WERI-Rb-1 (cell line): ENCODE data around the gene CA4.
A peak's percentile ranks its signal among the peaks of the same experiment; 100 is the strongest.

ENCODE experiments used
- DNase-seq: peaks from one replicate; pipeline ENCODE4 v3.0.0-alpha.2; 2020
- H3K27ac ChIP-seq: fragments of 250-450 bp; sonication (Bioruptor Pico); 2 replicates; pipeline ENCODE4 v1.5.1; 2020; ENCODE audit warnings: mild to moderate bottlenecking, moderate library complexity
- H3K27me3 ChIP-seq: fragments of 250-450 bp; sonication (Bioruptor Pico); 2 replicates; pipeline ENCODE4 v1.5.1; 2021; ENCODE audit warnings: mild to moderate bottlenecking, low read depth, moderate library complexity; ENCODE audit not compliant: insufficient read depth, severe bottlenecking
- H3K36me3 ChIP-seq: fragments of 250-450 bp; sonication (Bioruptor Pico); 2 replicates; pipeline ENCODE4 v1.5.1; 2020; ENCODE audit warnings: mild to moderate bottlenecking, moderate library complexity
- H3K4me3 ChIP-seq: 2 replicates; pipeline ENCODE4 v1.5.1; 2011; ENCODE audit warnings: low read depth, mild to moderate bottlenecking, control low read depth, low read length
- H3K9me3 ChIP-seq: fragments of 250-450 bp; sonication (Bioruptor Pico); 2 replicates; pipeline ENCODE4 v1.5.1; 2021; ENCODE audit warnings: mild to moderate bottlenecking, moderate library complexity; ENCODE audit not compliant: severe bottlenecking
- TF ChIP-seq, protein P1 (sequence below): IDR thresholded peaks from 2 replicates; pipeline ENCODE4 v1.5.1; 2011; ENCODE audit warnings: low read depth, mild to moderate bottlenecking, control low read depth, inconsistent platforms, low read length

CA4 gene

DNA sequence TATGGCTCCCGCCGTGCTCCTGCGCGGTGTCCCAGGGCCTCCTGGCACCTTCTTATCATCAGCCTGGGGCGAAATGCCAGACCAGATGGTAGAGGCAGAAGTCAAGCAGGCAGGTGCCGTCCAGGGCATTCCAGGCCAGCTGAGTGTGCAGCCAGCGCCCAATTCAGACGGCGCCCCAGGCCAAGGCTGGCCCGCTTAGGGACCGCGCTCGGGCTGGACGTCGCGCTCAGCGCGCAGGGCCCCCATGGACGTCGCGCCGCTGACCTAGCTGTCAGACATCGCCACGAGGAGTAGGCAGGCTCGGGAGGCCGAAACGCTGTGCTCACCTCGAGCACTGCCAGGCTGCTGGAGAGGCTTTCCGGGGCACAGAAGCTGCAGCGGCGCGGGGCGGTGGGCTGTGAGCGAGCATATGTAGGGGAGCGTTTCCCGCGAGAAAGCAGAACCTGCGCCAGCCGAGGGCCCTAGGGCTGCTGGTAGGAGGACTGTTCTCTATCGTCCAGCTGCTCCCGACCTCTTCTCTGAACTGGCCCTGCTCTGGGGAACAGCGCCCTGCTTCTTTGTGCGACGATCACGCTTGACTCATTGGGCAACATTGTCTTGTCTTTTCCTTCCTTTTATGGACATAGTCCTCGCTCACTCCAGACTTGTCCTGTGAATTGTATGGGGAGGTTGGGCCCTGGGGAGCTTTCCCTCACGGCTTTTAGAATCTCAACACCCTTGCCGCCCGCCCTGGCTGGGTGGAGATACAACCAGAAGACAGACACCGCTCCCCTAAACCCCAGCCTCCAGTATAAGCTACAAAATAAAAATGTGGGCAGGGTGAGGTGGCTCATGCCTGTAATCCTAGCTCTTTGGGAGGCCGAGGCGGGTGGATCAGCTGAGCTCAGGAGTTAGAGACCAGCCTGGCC, 8.4 kb upstream of the CA4 start:
- TF ChIP-seq, protein P1, sequence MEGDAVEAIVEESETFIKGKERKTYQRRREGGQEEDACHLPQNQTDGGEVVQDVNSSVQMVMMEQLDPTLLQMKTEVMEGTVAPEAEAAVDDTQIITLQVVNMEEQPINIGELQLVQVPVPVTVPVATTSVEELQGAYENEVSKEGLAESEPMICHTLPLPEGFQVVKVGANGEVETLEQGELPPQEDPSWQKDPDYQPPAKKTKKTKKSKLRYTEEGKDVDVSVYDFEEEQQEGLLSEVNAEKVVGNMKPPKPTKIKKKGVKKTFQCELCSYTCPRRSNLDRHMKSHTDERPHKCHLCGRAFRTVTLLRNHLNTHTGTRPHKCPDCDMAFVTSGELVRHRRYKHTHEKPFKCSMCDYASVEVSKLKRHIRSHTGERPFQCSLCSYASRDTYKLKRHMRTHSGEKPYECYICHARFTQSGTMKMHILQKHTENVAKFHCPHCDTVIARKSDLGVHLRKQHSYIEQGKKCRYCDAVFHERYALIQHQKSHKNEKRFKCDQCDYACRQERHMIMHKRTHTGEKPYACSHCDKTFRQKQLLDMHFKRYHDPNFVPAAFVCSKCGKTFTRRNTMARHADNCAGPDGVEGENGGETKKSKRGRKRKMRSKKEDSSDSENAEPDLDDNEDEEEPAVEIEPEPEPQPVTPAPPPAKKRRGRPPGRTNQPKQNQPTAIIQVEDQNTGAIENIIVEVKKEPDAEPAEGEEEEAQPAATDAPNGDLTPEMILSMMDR = no peak
- H3K27ac ChIP-seq = peak overlapping the region; percentile 53
- no peak overlapping the region for H3K4me3 ChIP-seq
- no peaks in the 10 kb centered on the region for H3K36me3 ChIP-seq
- DNase-seq = no peak
- peaks cover 9% of the 10 kb centered on the region for H3K9me3 ChIP-seq
- H3K27me3 ChIP-seq = no peaks in the 10 kb centered on the region

DNA sequence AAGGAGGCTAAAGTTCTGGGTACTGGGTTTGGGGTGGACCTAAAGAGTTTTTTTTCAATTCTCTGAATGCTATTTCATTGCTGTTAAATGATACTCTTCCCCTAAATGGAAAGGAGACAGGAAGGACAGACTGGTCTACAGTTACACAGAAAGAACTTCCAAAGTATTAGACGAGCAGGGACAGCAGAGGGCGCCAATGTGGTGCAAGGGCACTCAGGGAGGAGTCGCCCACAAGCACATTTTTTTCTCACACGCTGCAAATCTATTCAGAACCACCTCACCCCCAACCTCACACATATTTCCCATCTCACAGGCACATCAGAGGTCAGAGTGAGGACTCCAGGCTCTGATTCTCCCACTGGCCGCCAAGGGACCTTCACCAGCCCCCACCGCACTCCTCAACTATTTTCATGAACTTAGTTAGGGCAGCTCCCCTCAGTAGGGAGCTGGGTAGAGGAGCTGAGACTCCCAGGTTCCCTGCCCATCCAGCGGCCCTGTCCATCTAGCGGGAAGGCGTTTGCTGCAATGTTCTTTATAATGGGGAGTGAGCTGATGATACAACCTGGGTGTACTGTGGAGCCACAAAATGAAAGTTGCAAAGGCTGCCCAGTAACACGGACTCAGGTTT, 6.8 kb upstream of the CA4 start:
- Histone ChIP-seq H3K9me3 (peaks cover 9% of the 10 kb centered on the region), H3K27me3 (no peaks in the 10 kb centered on the region), H3K4me3 (no peak overlapping the region; the same call in 1 of the 2 replicates), H3K36me3 (no peaks in the 10 kb centered on the region), H3K27ac (no peak overlapping the region)
- TF ChIP-seq, protein P1 = peak; percentile 94
- DNase-seq = peak; percentile 95

DNA sequence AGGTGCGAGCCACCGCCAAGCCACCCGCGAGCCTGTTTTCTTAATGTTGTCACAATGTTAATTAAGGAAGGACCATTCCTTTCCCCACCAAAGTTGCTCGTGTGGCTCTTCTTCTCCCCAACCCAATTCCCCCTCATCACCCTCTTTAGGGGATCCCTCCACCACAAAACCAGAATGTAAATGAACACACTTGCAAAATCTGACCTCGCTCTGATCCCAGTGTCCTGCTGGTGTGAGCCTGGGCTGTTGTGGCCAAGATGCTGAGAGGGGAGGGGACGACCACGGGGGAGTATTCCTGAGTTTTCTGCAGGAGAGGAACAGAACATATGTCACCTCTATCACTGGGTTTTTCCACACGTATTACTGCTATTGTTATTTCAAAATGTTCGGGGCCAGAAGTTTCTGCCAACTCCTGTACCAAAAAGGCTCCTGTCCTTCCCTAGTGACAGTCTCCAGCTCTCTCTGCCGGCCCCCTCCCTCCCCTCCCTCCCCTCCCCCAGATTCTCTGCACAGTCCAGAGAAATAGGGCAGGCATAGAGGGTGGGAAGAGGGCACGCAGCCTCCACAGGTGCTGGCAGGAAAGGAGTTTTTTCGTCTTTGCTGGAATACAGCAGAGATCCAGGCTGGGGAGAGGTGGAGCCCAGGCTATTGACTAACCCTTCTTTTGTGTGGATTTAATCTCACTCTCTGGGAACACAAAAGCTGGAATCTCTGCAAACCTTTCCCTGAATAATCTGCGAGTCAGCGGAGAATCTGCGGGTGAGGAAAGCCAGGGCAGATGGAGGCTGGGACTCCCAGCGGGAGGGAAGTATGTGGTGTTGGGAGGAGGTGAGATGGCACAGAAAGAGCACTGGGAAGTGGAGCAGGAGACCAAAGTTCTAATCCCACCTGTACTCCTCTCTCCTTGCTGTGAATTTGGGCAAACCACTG, 4.5 kb upstream of the CA4 start:
- TF ChIP-seq, protein P1 = no peak
- DNase-seq = peak; percentile 70
- no peaks in the 10 kb centered on the region for H3K9me3 ChIP-seq
- H3K4me3 ChIP-seq = peak overlapping the region; percentile 26
- H3K27me3 ChIP-seq = peaks cover 3% of the 10 kb centered on the region
- H3K36me3 ChIP-seq = no peaks in the 10 kb centered on the region
- H3K27ac ChIP-seq = 0 out of 2 replicates have a peak overlapping the region, but pooled peaks have one; percentile 3

DNA sequence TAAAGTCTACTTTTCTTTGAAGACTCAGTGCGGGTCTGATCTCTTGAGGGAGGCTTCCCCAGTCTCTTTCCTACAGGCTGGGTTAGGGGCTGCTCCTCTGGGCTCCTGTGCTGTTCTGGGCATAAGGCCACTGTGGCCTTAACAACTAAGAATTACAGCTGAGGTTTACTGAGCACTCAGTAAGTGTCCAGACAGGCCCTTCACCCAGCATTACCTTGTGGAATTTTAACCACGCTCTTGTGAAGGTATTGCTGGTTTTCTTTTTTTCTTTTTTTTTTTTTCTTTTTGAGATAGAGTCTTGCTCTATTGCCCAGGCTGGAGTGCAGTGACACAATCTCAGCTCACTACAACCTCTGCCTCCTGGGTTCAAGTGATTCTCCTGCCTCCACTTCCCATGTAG, 3.6 kb upstream of the CA4 start:
- Histone ChIP-seq H3K4me3 (no peak overlapping the region), H3K27me3 (peaks cover 3% of the 10 kb centered on the region), H3K36me3 (no peaks in the 10 kb centered on the region), H3K27ac (no peak overlapping the region), H3K9me3 (no peaks in the 10 kb centered on the region)
- no peak for DNase-seq
- TF ChIP-seq, protein P1 = no peak

DNA sequence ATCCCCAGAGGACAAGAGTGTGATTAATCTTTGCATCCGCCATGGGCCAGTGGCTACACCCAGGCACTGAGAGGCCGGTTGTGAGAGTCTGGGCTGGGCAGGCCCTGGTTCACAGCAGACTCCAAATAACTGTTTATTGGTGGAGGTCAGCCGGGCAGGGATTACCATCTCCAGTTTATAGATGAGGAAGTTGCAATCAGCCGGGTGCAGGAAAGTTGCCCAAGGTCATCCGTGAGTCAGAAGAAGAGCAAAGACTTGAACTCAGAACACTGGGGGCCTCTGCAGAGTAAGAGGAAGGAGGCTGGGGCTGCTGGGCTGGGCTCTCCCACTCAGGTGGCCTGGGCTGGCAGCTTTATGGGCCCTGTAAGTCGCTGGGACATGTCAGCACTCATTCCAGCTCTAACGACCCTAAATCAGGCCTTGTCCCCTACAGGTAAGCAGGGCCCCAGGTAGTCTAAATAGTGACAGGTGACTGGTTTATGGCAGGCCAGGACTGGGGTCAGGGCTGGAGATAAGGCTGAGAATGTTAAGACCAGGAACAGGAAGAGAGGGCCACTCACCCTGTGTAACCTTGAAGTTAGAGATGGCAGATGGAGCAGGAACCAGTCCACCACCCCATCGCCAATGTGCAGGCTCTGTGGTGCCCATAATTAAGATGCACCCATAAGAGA, 2.1 kb upstream of the CA4 start:
- no peaks in the 10 kb centered on the region for H3K9me3 ChIP-seq
- TF ChIP-seq, protein P1 = no peak
- H3K27ac ChIP-seq = no peak overlapping the region
- no peak for DNase-seq
- H3K4me3 ChIP-seq = no peak overlapping the region
- no peaks in the 10 kb centered on the region for H3K36me3 ChIP-seq
- H3K27me3 ChIP-seq = peaks cover 3% of the 10 kb centered on the region
